GM18520 (cell line): Measurements from ENCODE around the gene ITGB1BP2.
A peak's percentile ranks its signal among the peaks of the same experiment; 100 is the strongest.
"Not testable (repeated sequence)": the region's sequence is repeated elsewhere in the genome, so short reads cannot be mapped to it uniquely, and the experiment has no call there.

Experiments
- ATAC-seq: cut with Tn5 transposase; IDR thresholded peaks from one replicate; pipeline ENCODE4 v1.9.1; 2021; ENCODE audit not compliant: unreplicated experiment

The ITGB1BP2 gene

GRCh38 chrX:71301195-71301924 lies at the start of gene ITGB1BP2:
Gene ITGB1BP2, plus strand, starts transcription at chrX:71301750. Its CDS starts 57 bp downstream, at chrX:71301807.
- ATAC-seq = no peak

- no peak for ATAC-seq
Observed at GRCh38 chrX:71252221-71252620, 49.3 kb upstream of the ITGB1BP2 start.

GRCh38 chrX:71253253-71254091 lies 48.1 kb upstream of the ITGB1BP2 start:
- no peak for ATAC-seq

- peak; percentile 79 for ATAC-seq
Observed at GRCh38 chrX:71254092-71254963, 47.2 kb upstream of the ITGB1BP2 start, which contains the start of gene ZMYM3. Gene ZMYM3, minus strand, starts transcription at chrX:71254140. Its CDS starts 885 bp downstream, at chrX:71253255.

- no peak for ATAC-seq
Observed at GRCh38 chrX:71256051-71256450, 45.5 kb upstream of the ITGB1BP2 start.

GRCh38 chrX:71256856-71257255 lies 44.7 kb upstream of the ITGB1BP2 start:
- no peak for ATAC-seq

GRCh38 chrX:71268624-71269023 lies 32.9 kb upstream of the ITGB1BP2 start:
- ATAC-seq = not testable (repeated sequence)

- ATAC-seq = no peak
Observed at GRCh38 chrX:71269801-71270395, 31.7 kb upstream of the ITGB1BP2 start.

GRCh38 chrX:71272313-71272712 lies 29.2 kb upstream of the ITGB1BP2 start:
- ATAC-seq = not testable (repeated sequence)

GRCh38 chrX:71281300-71281699 lies 20.2 kb upstream of the ITGB1BP2 start:
- ATAC-seq = not testable (repeated sequence)

GRCh38 chrX:71282514-71283402 lies 18.8 kb upstream of the ITGB1BP2 start:
- ATAC-seq = peak; percentile 17

GRCh38 chrX:71283403-71284143 lies 18.0 kb upstream of the ITGB1BP2 start, which contains the start of gene NONO:
Gene NONO, plus strand, starts transcription at chrX:71283635. Its CDS starts 7,003 bp downstream, at chrX:71290638.
- peak; percentile 93 for ATAC-seq

- no peak for ATAC-seq
Observed at GRCh38 chrX:71285929-71286328, 15.6 kb upstream of the ITGB1BP2 start.

GRCh38 chrX:71291381-71291780 lies 10.2 kb upstream of the ITGB1BP2 start:
- ATAC-seq = no peak

GRCh38 chrX:71292669-71293365 lies 8.7 kb upstream of the ITGB1BP2 start:
- no peak for ATAC-seq

GRCh38 chrX:71296806-71297205 lies 4.7 kb upstream of the ITGB1BP2 start:
- ATAC-seq = no peak

GRCh38 chrX:71298119-71298518 lies 3.4 kb upstream of the ITGB1BP2 start:
- no peak for ATAC-seq

- ATAC-seq = not testable (repeated sequence)
Observed at GRCh38 chrX:71300064-71300463, 1.5 kb upstream of the ITGB1BP2 start.
